ENCODE results near the gene HIVEP3.
"Not testable (repeated sequence)": the region's sequence is repeated elsewhere in the genome, so short reads cannot be mapped to it uniquely, and the experiment has no call there.

HIVEP3 gene

GRCh38 chr1:41699861-41700248 lies 218.9 kb downstream of the HIVEP3 start:
- Mint-ChIP-seq H3K4me3 (no peak overlapping the region), H3K9me3 (no peaks in the 10 kb centered on the region), H3K4me1 (peaks cover 34% of the 10 kb centered on the region), H3K36me3 (ENCODE audit: low read depth) (no peaks in the 10 kb centered on the region), H3K27ac (no peak overlapping the region), H3K27me3 (ENCODE audit: low read depth) (peaks cover 5% of the 10 kb centered on the region)
- no peak for TF ChIP-seq CTCF (IDR thresholded peaks at IDR 0.05; ENCODE audit: unreplicated experiment in 3 of 3)

GRCh38 chr1:41698916-41699860 lies 219.5 kb downstream of the HIVEP3 start:
- Mint-ChIP-seq H3K27me3 (ENCODE audit: low read depth) (peaks cover 5% of the 10 kb centered on the region), H3K27ac (no peak overlapping the region), H3K36me3 (ENCODE audit: low read depth) (no peaks in the 10 kb centered on the region), H3K9me3 (no peaks in the 10 kb centered on the region), H3K4me1 (peaks cover 34% of the 10 kb centered on the region), H3K4me3 (no peak overlapping the region)
- no peak for TF ChIP-seq CTCF (IDR thresholded peaks at IDR 0.05; ENCODE audit: unreplicated experiment in 3 of 3)

- peaks cover 5% of the 10 kb centered on the region for H3K27me3 Mint-ChIP-seq (ENCODE audit: low read depth)
These were observed 222.3 kb downstream of the HIVEP3 start for GRCh38 chr1:41696381-41696780.

GRCh38 chr1:41695118-41695745 lies 223.5 kb downstream of the HIVEP3 start:
- H3K4me1 Mint-ChIP-seq = peaks cover 24% of the 10 kb centered on the region
- H3K36me3 Mint-ChIP-seq (ENCODE audit: low read depth) = no peaks in the 10 kb centered on the region
- H3K27ac Mint-ChIP-seq = no peak overlapping the region
- no peak for TF ChIP-seq CTCF (IDR thresholded peaks at IDR 0.05; ENCODE audit: unreplicated experiment in 3 of 3)
- no peak overlapping the region for H3K4me3 Mint-ChIP-seq
- no peaks in the 10 kb centered on the region for H3K9me3 Mint-ChIP-seq
- peaks cover 5% of the 10 kb centered on the region for H3K27me3 Mint-ChIP-seq (ENCODE audit: low read depth)

More at GRCh38 chr1:41696381-41696780, 222.3 kb downstream of the HIVEP3 start:
- no peaks in the 10 kb centered on the region for H3K9me3 Mint-ChIP-seq
- no peak overlapping the region for H3K4me3 Mint-ChIP-seq
- no peaks in the 10 kb centered on the region for H3K36me3 Mint-ChIP-seq (ENCODE audit: low read depth)
- peaks cover 34% of the 10 kb centered on the region for H3K4me1 Mint-ChIP-seq
- no peak for TF ChIP-seq CTCF (IDR thresholded peaks at IDR 0.05; ENCODE audit: unreplicated experiment in 3 of 3)
- no peak overlapping the region for H3K27ac Mint-ChIP-seq

- H3K9me3 Mint-ChIP-seq; H3K27me3 Mint-ChIP-seq (ENCODE audit: low read depth); H3K27ac Mint-ChIP-seq; H3K36me3 Mint-ChIP-seq (ENCODE audit: low read depth); H3K4me3 Mint-ChIP-seq: not testable (repeated sequence)
- H3K4me1 Mint-ChIP-seq = peaks cover 33% of the 10 kb centered on the region
These were observed 226.8 kb downstream of the HIVEP3 start for GRCh38 chr1:41691966-41692365.

GRCh38 chr1:41691424-41691823 lies 227.3 kb downstream of the HIVEP3 start:
- no peak for TF ChIP-seq CTCF (IDR thresholded peaks at IDR 0.05; ENCODE audit: unreplicated experiment in 3 of 3)
- Mint-ChIP-seq H3K9me3 (no peaks in the 10 kb centered on the region), H3K4me1 (peaks cover 28% of the 10 kb centered on the region)

More at GRCh38 chr1:41691424-41691823, 227.3 kb downstream of the HIVEP3 start:
- no peak overlapping the region for H3K4me3 Mint-ChIP-seq
- H3K27me3 Mint-ChIP-seq (ENCODE audit: low read depth) = no peaks in the 10 kb centered on the region
- no peaks in the 10 kb centered on the region for H3K36me3 Mint-ChIP-seq (ENCODE audit: low read depth)
- H3K27ac Mint-ChIP-seq = no peak overlapping the region

All from nephron (organoid).